GM23338 (cell line): ENCODE results near the gene GNAS. TPM values are rescaled to one million over a fixed set of nuclear protein-coding genes. Genes with fewer than 3 reads are reported as not detected.

Experiments
- ATAC-seq: fragments of 200-7000 bp; cut with Tn5 transposase; 3 replicates; pipeline ENCODE4 v1.9.1; 2020
- DNase-seq: peaks from one replicate; pipeline ENCODE4 v3.0.0-alpha.2; 2015; ENCODE audit warnings: low spot score
- H2AFZ ChIP-seq: fragments of 200-600 bp; sonication (generic); 2 replicates; pipeline ENCODE4 v1.8.0; 2016; ENCODE audit warnings: antibody characterized with exemption, mild to moderate bottlenecking, moderate library complexity
- H3F3A ChIP-seq: fragments of 200-600 bp; sonication (generic); replicated peaks from 2 replicates; pipeline ENCODE4 v1.8.0; 2017; ENCODE audit warnings: antibody characterized with exemption, mixed run types, low read depth
- H3K27ac ChIP-seq: fragments of 200-600 bp; sonication (generic); 2 replicates; pipeline ENCODE4 v1.6.1; 2016; ENCODE audit warnings: low read depth
- H3K27me3 ChIP-seq: fragments of 200-600 bp; sonication (generic); 2 replicates; pipeline ENCODE4 v1.8.0; 2016; ENCODE audit warnings: mild to moderate bottlenecking, mixed run types, moderate library complexity; ENCODE audit not compliant: insufficient read depth
- H3K36me3 ChIP-seq: fragments of 200-600 bp; sonication (generic); 2 replicates; pipeline ENCODE4 v1.8.0; 2016; ENCODE audit warnings: mild to moderate bottlenecking; ENCODE audit not compliant: insufficient read depth
- H3K4me1 ChIP-seq: fragments of 200-600 bp; sonication (generic); 2 replicates; pipeline ENCODE4 v1.8.0; 2016; ENCODE audit warnings: mild to moderate bottlenecking, moderate library complexity; ENCODE audit not compliant: insufficient read depth
- H3K4me2 ChIP-seq: fragments of 200-600 bp; sonication (generic); 2 replicates; pipeline ENCODE4 v1.7.1; 2017; ENCODE audit warnings: mixed run types
- H3K4me3 ChIP-seq: fragments of 200-600 bp; sonication (generic); 2 replicates; pipeline ENCODE4 v1.6.1; 2016; ENCODE audit warnings: mixed run types
- H3K79me2 ChIP-seq: fragments of 200-600 bp; sonication (generic); replicated peaks from 2 replicates; pipeline ENCODE4 v1.8.0; 2017; ENCODE audit warnings: mild to moderate bottlenecking; ENCODE audit not compliant: insufficient read depth
- H3K9me2 ChIP-seq: fragments of 200-600 bp; sonication (generic); 2 replicates; pipeline ENCODE4 v1.8.0; 2017; ENCODE audit not compliant: insufficient read depth
- H4K20me1 ChIP-seq: fragments of 200-600 bp; sonication (generic); replicated peaks from 2 replicates; pipeline ENCODE4 v1.8.0; 2017; ENCODE audit warnings: mild to moderate bottlenecking; ENCODE audit not compliant: insufficient read depth
- H3K27ac Mint-ChIP-seq: 2 replicates; pipeline ENCODE4 v1.8.0; 2020; ENCODE audit warnings: inconsistent platforms, mild to moderate bottlenecking, moderate library complexity, mixed read lengths
- H3K27me3 Mint-ChIP-seq: 3 replicates; pipeline ENCODE4 v1.8.0; 2022; ENCODE audit warnings: low read depth, mild to moderate bottlenecking, moderate library complexity, mixed read lengths, inconsistent platforms; ENCODE audit not compliant: insufficient read depth, poor library complexity
- H3K36me3 Mint-ChIP-seq: 3 replicates; pipeline ENCODE4 v1.8.0; 2021; ENCODE audit warnings: low read depth, mild to moderate bottlenecking, inconsistent platforms, moderate library complexity, mixed read lengths
- H3K4me1 Mint-ChIP-seq: 3 replicates; pipeline ENCODE4 v1.8.0; 2020; ENCODE audit warnings: mild to moderate bottlenecking, inconsistent platforms, mixed read lengths
- H3K4me3 Mint-ChIP-seq: 3 replicates; pipeline ENCODE4 v1.8.0; 2021; ENCODE audit warnings: moderate library complexity, mild to moderate bottlenecking, inconsistent platforms, mixed read lengths
- H3K9me3 Mint-ChIP-seq: 3 replicates; pipeline ENCODE4 v1.8.0; 2020; ENCODE audit warnings: moderate library complexity, mild to moderate bottlenecking, inconsistent platforms, mixed read lengths
- ETS1 ChIP-seq: IDR thresholded peaks from 2 replicates; pipeline ENCODE4 v1.6.1; 2016; ENCODE audit warnings: antibody characterized with exemption
- EZH2phosphoT487 ChIP-seq: fragments of 200-600 bp; sonication (generic); IDR thresholded peaks from one replicate; pipeline ENCODE4 v1.8.1; 2018; ENCODE audit warnings: antibody characterized with exemption; ENCODE audit not compliant: unreplicated experiment
- NANOG ChIP-seq: IDR thresholded peaks from 2 replicates; pipeline ENCODE4 v1.6.1; 2016; ENCODE audit warnings: antibody characterized with exemption, borderline replicate concordance
- POLR2AphosphoS5 ChIP-seq: IDR thresholded peaks from 2 replicates; pipeline ENCODE4 v1.6.1; 2016; ENCODE audit warnings: antibody characterized with exemption, low read depth
- REST ChIP-seq: IDR thresholded peaks from one replicate; pipeline ENCODE4 v1.6.1; 2018; ENCODE audit warnings: antibody characterized with exemption; ENCODE audit not compliant: unreplicated experiment
- STAT1 ChIP-seq: IDR thresholded peaks from one replicate; pipeline ENCODE4 v1.6.1; 2016; ENCODE audit warnings: antibody characterized with exemption; ENCODE audit not compliant: unreplicated experiment
- ZNF114 ChIP-seq: fragments of 250-450 bp; sonication (Bioruptor Pico); IDR thresholded peaks from 2 replicates; pipeline ENCODE4 v1.5.0; 2020; ENCODE audit warnings: mild to moderate bottlenecking, moderate library complexity
- ZNF462 ChIP-seq: fragments of 250-450 bp; sonication (Bioruptor Pico); IDR thresholded peaks from 2 replicates; pipeline ENCODE4 v1.5.0; 2020; ENCODE audit warnings: mild to moderate bottlenecking, moderate library complexity
- polyA plus RNA-seq: library from polyadenylated mRNA; unstranded; fragments of >200 nt; fragmentation: Nextera tagmentation; extraction: Ambion mirVana; gene quantifications from 2 replicates; pipeline ENCODE4 v1.2.1, GENCODE V29; 2016
- total RNA-seq: library from RNA; depleted of rRNA; stranded (reverse); fragments of >200 nt; shearing (Covaris generic); gene quantifications from 2 replicates; pipeline ENCODE4 v1.2.3, GENCODE V29; 2014

GNAS gene
- total and polyA plus RNA-seq, 2 experiments from 2014 or later: 917 to 1,042 TPM

GRCh38 chr20:58810879-58811250, 41.7 kb upstream of the GNAS start:
- Histone ChIP-seq H3K9me2 (no peaks in the 10 kb centered on the region), H4K20me1 (no peaks in the 10 kb centered on the region), H3K4me3 (no peak overlapping the region), H3K27me3 (no peaks in the 10 kb centered on the region), H3K79me2 (no peaks in the 10 kb centered on the region), H3K4me1 (peaks cover 11% of the 10 kb centered on the region), H2AFZ (no peak overlapping the region), H3K36me3 (no peaks in the 10 kb centered on the region), H3K27ac (no peak overlapping the region), H3K4me2 (no peak overlapping the region), H3F3A (no peaks in the 10 kb centered on the region)
- Mint-ChIP-seq H3K9me3 (peaks cover 4% of the 10 kb centered on the region; the same call in 1 of the 3 replicates), H3K27me3 (peaks cover 22% of the 10 kb centered on the region), H3K27ac (no peak overlapping the region), H3K4me3 (no peak overlapping the region), H3K4me1 (peaks cover 28% of the 10 kb centered on the region), H3K36me3 (no peaks in the 10 kb centered on the region; the same call in 2 of the 3 replicates)
- DNase-seq (no peak), ATAC-seq (no peak)
- no peak for TF ChIP-seq POLR2AphosphoS5
- no peak for TF ChIP-seq NANOG
- TF ChIP-seq ZNF462: no peak
- TF ChIP-seq REST: no peak
- TF ChIP-seq STAT1: no peak
- no peak for TF ChIP-seq ZNF114
- no peak for TF ChIP-seq EZH2phosphoT487
- no peak for TF ChIP-seq ETS1
